HepG2 (cell line): ENCODE measurements around the gene EXOC6B. TPM values are rescaled to one million over a fixed set of nuclear protein-coding genes. Genes with fewer than 3 reads are reported as not detected.

ENCODE experiments used
- ATAC-seq: fragments of 200-7000 bp; cut with Tn5 transposase; 3 replicates; pipeline ENCODE4 v1.9.1; 2020; ENCODE audit warnings: mild to moderate bottlenecking, moderate library complexity
- BruUV-seq: library from RNA; stranded (reverse); fragments of 400-500 nt; replicated peaks from 2 replicates; lab custom pipeline; 2021; lab: Mats Ljungman, UMichigan
- CTCF ChIA-PET: fragments of 300-600 bp; formaldehyde crosslinking; extraction: SDS; loops from one replicate; lab custom pipeline; 2021; ENCODE audit warnings: low total read pairs, inconsistent platforms, low intra/inter-chr PET ratio; lab: Yijun Ruan, JAX
- POLR2A ChIA-PET: fragments of 350-600 bp; sonication (Branson Sonifier 250); formaldehyde crosslinking; loops from one replicate; lab custom pipeline; 2020; ENCODE audit warnings: antibody characterized with exemption, inconsistent platforms; lab: Yijun Ruan, JAX
- DNase-seq: peaks from one replicate; pipeline ENCODE4 v3.0.0-alpha.2; 2015; ENCODE audit warnings: low spot score
- FAIRE-seq: peaks from 3 replicates; lab custom pipeline; 2011; peaks lifted over from hg19 to GRCh38; lab: Jason Lieb, UNC
- H2AFZ ChIP-seq: one replicate; pipeline ENCODE4 v1.6.1; 2011; ENCODE audit warnings: low read length, inconsistent platforms
- H3K27ac ChIP-seq: fragments of 300-600 bp; 3 replicates; pipeline ENCODE4 v1.8.0; 2011; ENCODE audit warnings: mixed run types, mild to moderate bottlenecking, mixed read lengths, low read length, inconsistent platforms; ENCODE audit not compliant: insufficient read depth; ENCODE audit errors: extremely low read length
- H3K27me3 ChIP-seq, 2 experiments: fragments of 200-600 bp in 1 of 2; 2 replicates in 1 of 2; 3 replicates in 1 of 2; pipeline versions ENCODE4 v1.6.0 to v1.8.0; 2011; ENCODE audit warnings: low read length in 2 of 2, mild to moderate bottlenecking in 2 of 2, moderate library complexity in 2 of 2, inconsistent platforms in 1 of 2; ENCODE audit not compliant: insufficient read depth in 2 of 2, control insufficient read depth in 1 of 2
- H3K36me3 ChIP-seq, 2 experiments: fragments of 200-600 bp in 1 of 2; replicated peaks in 1 of 2; 2 replicates in 1 of 2; 3 replicates in 1 of 2; pipeline versions ENCODE4 v1.5.1 to v1.8.0; 2011; ENCODE audit warnings: low read length in 2 of 2, inconsistent platforms in 1 of 2; ENCODE audit not compliant: insufficient read depth in 2 of 2, control insufficient read depth in 1 of 2
- H3K4me1 ChIP-seq: 2 replicates; pipeline ENCODE4 v1.5.1; 2012; ENCODE audit warnings: low read length, inconsistent platforms; ENCODE audit not compliant: insufficient read depth
- H3K4me2 ChIP-seq: 2 replicates; pipeline ENCODE4 v1.6.0; 2011; ENCODE audit warnings: low read depth, low read length, inconsistent platforms
- H3K4me3 ChIP-seq, 3 experiments: fragments of 200-600 bp in 1 of 3; sonication (generic), shearing (Covaris generic) in 1 of 3; replicated peaks in 1 of 3; 2 replicates each; pipeline ENCODE4 v1.5.1; 2011 to 2016; ENCODE audit warnings: low read length in 3 of 3, inconsistent platforms in 2 of 3, low read depth in 2 of 3, mild to moderate bottlenecking in 2 of 3, control low read depth in 1 of 3, mixed read lengths in 1 of 3; ENCODE audit not compliant: insufficient read depth in 1 of 3
- H3K79me2 ChIP-seq: one replicate; pipeline ENCODE4 v1.6.1; 2011; ENCODE audit warnings: low read length, inconsistent platforms; ENCODE audit not compliant: insufficient read depth
- H3K9ac ChIP-seq: 2 replicates; pipeline ENCODE4 v1.6.0; 2011; ENCODE audit warnings: mild to moderate bottlenecking, low read depth, low read length, inconsistent platforms; ENCODE audit not compliant: insufficient read depth
- H3K9me3 ChIP-seq: 2 replicates; pipeline ENCODE4 v1.5.1; 2012; ENCODE audit warnings: mild to moderate bottlenecking, low read length
- H4K20me1 ChIP-seq: 2 replicates; pipeline ENCODE4 v1.6.0; 2011; ENCODE audit warnings: inconsistent platforms, mild to moderate bottlenecking, low read length, moderate library complexity; ENCODE audit not compliant: insufficient read depth
- ARNTL ChIP-seq: sonication (generic); formaldehyde crosslinking; IDR thresholded peaks from 2 replicates; pipeline ENCODE4 v1.4.0; 2020; ENCODE audit warnings: mild to moderate bottlenecking, missing genetic modification reagents
- CSRNP1 ChIP-seq: sonication (generic); formaldehyde crosslinking; IDR thresholded peaks from 2 replicates; pipeline ENCODE4 v1.8.1; 2023; ENCODE audit warnings: mild to moderate bottlenecking, missing genetic modification reagents
- ELF3 ChIP-seq: IDR thresholded peaks from 2 replicates; pipeline ENCODE4 v1.6.1; 2016; ENCODE audit warnings: missing genetic modification reagents, missing compliant biosample characterization
- HDAC2 ChIP-seq: sonication (generic); formaldehyde crosslinking; IDR thresholded peaks from 2 replicates; pipeline ENCODE4 v1.4.0; 2020; ENCODE audit warnings: missing genetic modification reagents
- KLF9 ChIP-seq: IDR thresholded peaks from 2 replicates; pipeline ENCODE4 v1.6.1; 2016; ENCODE audit warnings: low read depth
- KMT2B ChIP-seq: IDR thresholded peaks from 2 replicates; pipeline ENCODE4 v1.6.1; 2016; ENCODE audit warnings: missing genetic modification reagents, missing compliant biosample characterization
- MEIS1 ChIP-seq: sonication (generic); formaldehyde crosslinking; IDR thresholded peaks from 2 replicates; pipeline ENCODE4 v1.9.0; 2021; ENCODE audit warnings: mild to moderate bottlenecking, missing genetic modification reagents, moderate library complexity, borderline replicate concordance
- MXD4 ChIP-seq: IDR thresholded peaks from 2 replicates; pipeline ENCODE4 v1.6.1; 2016; ENCODE audit warnings: mild to moderate bottlenecking, missing biosample characterization, missing genetic modification reagents
- MYPOP ChIP-seq: sonication (generic); formaldehyde crosslinking; IDR thresholded peaks from 2 replicates; pipeline ENCODE4 v1.8.1; 2023; ENCODE audit warnings: mild to moderate bottlenecking, moderate library complexity, missing genetic modification reagents
- YY1 ChIP-seq: IDR thresholded peaks from 2 replicates; pipeline ENCODE4 v1.6.1; 2011; ENCODE audit warnings: low read length, low read depth, moderate library complexity, mild to moderate bottlenecking; ENCODE audit not compliant: insufficient read depth, insufficient replicate concordance
- ZNF230 ChIP-seq: sonication (generic); formaldehyde crosslinking; IDR thresholded peaks from 2 replicates; pipeline ENCODE4 v1.4.0; 2020; ENCODE audit warnings: mild to moderate bottlenecking, missing genetic modification reagents
- ZNF274 ChIP-seq: sonication (generic); formaldehyde crosslinking; IDR thresholded peaks from 2 replicates; pipeline ENCODE4 v1.5.1; 2020; ENCODE audit warnings: mild to moderate bottlenecking, missing genetic modification reagents
- ZNF562 ChIP-seq: sonication (generic); formaldehyde crosslinking; IDR thresholded peaks from 2 replicates; pipeline ENCODE4 v1.8.0; 2022; ENCODE audit warnings: missing genetic modification reagents, borderline replicate concordance
- ZNF574 ChIP-seq: sonication (generic); formaldehyde crosslinking; IDR thresholded peaks from 2 replicates; pipeline ENCODE4 v1.4.0; 2020; ENCODE audit warnings: missing genetic modification reagents
- ZNF589 ChIP-seq: sonication (generic); formaldehyde crosslinking; conservative IDR thresholded peaks from 2 replicates; pipeline ENCODE4 v1.8.0; 2022; ENCODE audit warnings: mild to moderate bottlenecking, moderate library complexity, missing genetic modification reagents
- ZNF670 ChIP-seq: sonication (generic); formaldehyde crosslinking; IDR thresholded peaks from 2 replicates; pipeline ENCODE4 v1.8.0; 2022; ENCODE audit warnings: mild to moderate bottlenecking, missing genetic modification reagents, borderline replicate concordance
- ZNF724P ChIP-seq: sonication (generic); formaldehyde crosslinking; IDR thresholded peaks from 2 replicates; pipeline ENCODE4 v1.8.0; 2022; ENCODE audit warnings: missing genetic modification reagents, borderline replicate concordance
- in situ Hi-C: cut with HindIII; loops from 2 replicates; pipeline ENCODE4 v1.10.0; 2017; ENCODE audit warnings: low pct_unique_long_range_greater_than_20kb; ENCODE audit not compliant: extremely low pct_ligation_motif_present
- intact Hi-C: fragments of 100-400 bp; cut with micrococcal nuclease; formaldehyde crosslinking; loops from one replicate; pipeline ENCODE4 v1.10.0; 2022; ENCODE audit not compliant: unreplicated experiment
- polyA plus RNA-seq, 8 experiments: library from polyadenylated mRNA; depleted of rRNA in 3 of 8; stranded (reverse) in 7 of 8; unstranded in 1 of 8; fragments of >200 nt; fragmentation: Illumina TruSeq in 4 of 8; extraction: Trizol in 4 of 8; gene quantifications; 2 replicates each; pipeline versions ENCODE4 v1.2.1 to v1.2.3, GENCODE V29; 2011 to 2016; ENCODE audit warnings: low read depth in 4 of 8, missing spikeins in 1 of 8, mixed read lengths in 1 of 8; ENCODE audit not compliant: insufficient read depth in 1 of 8
- total RNA-seq, 5 experiments: library from RNA; depleted of rRNA; stranded (reverse); fragments of >200 nt; fragmentation: Illumina TruSeq; extraction: Trizol; gene quantifications; 2 replicates each; pipeline ENCODE4 v1.2.3, GENCODE V29; 2016; ENCODE audit warnings: low read depth in 1 of 5

EXOC6B gene
- total and polyA plus RNA-seq, 2 of the 13 experiments (the other 11 are each of a cell fraction or from before 2014, with no cell fraction given), result 9.1 to 15.9 TPM

- H3K9ac ChIP-seq, result no peak overlapping the region
- no peak overlapping the region for H3K4me2 ChIP-seq
- no peaks in the 10 kb centered on the region for H3K4me1 ChIP-seq
- FAIRE-seq (no peak), DNase-seq (no peak), ATAC-seq (no peak)
- peaks cover 3% of the 10 kb centered on the region for H3K79me2 ChIP-seq
- BruUV-seq, result no TSS peak
- ChIA-PET POLR2A (no interaction called here), CTCF (no interaction called here)
- H3K9me3 ChIP-seq, result no peaks in the 10 kb centered on the region
- intact Hi-C loops (no loop called here), in situ Hi-C loops (no loop called here)
- no peaks in the 10 kb centered on the region for H3K27me3 ChIP-seq
- TF ChIP-seq ZNF724P (no peak), HDAC2 (CRISPR knock-in tag) (no peak), MEIS1 (no peak), ZNF670 (CRISPR knock-in tag) (no peak), ELF3 (CRISPR knock-in tag) (no peak), ZNF574 (no peak), MXD4 (CRISPR knock-in tag) (no peak), KMT2B (CRISPR knock-in tag) (no peak), ZNF589 (CRISPR knock-in tag) (no peak), ZNF274 (no peak), ARNTL (CRISPR knock-in tag) (no peak), KLF9 (CRISPR knock-in tag) (no peak), MYPOP (no peak), ZNF562 (CRISPR knock-in tag) (no peak), YY1 (no peak), CSRNP1 (CRISPR knock-in tag) (no peak), ZNF230 (CRISPR knock-in tag) (no peak)
- no peak overlapping the region for H2AFZ ChIP-seq
- H3K27ac ChIP-seq, result no peak overlapping the region
- no peaks in the 10 kb centered on the region for H3K36me3 ChIP-seq
- peaks cover 3% of the 10 kb centered on the region; the same call in 1 of the 2 replicates for H4K20me1 ChIP-seq
- H3K4me3 ChIP-seq, result no peak overlapping the region
Observed at GRCh38 chr2:72803626-72804320, 22.1 kb downstream of the EXOC6B start.
